Inflammatory macrophage treated with lipopolysaccharide for 4 hours (primary cell): ENCODE measurements around the gene CRELD2.

Source experiments
- DNase-seq: peaks from one replicate; pipeline ENCODE4 v3.0.0-alpha.2; 2020

The CRELD2 gene

GRCh38 chr22:49917974-49918910, at the start of gene CRELD2, which contains the start of gene ALG12:
TSS of gene CRELD2 (plus strand) at chr22:49918634. CDS start at chr22:49918770, 136 bp downstream.
TSS of gene ALG12 (minus strand) at chr22:49918438. CDS start at chr22:49913765, 4,673 bp downstream.
- DNase-seq: peak; percentile 98

DNA sequence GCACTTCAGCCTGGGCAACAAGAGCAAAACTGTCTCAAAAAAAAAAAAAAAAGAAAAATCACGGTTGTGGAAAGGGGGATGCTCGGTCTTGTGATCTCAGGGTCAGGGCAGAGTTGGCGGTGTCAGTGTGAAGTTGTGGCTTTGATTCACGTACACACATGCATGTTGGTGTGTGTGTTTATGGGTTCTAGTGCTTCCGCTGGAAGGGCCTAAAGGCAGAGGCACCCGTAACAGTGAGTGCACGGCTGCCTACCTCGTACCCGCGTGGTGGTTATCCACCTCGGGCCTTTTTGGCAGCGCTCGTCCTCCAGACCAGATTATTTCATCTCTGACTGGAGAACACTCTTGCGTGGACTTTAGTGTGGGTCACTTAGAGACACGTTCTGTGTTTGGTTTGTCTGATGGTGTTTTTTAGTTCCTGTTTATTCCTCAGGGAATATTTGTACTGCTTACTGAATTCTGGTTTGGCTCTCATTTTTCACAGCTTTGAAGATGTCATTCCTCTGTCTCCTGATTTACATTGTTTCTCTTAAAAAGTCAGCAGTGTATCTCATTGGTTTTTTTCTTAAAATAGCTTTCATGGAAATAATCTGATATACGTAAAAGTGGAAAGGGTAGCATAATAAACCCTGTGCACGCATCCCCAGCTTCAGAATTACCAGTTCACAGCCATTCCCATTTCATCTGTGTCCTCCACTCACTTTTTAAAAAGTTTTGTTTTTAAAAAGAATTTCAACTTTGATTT, 49.2 kb upstream of the CRELD2 start:
- DNase-seq: no peak

DNA sequence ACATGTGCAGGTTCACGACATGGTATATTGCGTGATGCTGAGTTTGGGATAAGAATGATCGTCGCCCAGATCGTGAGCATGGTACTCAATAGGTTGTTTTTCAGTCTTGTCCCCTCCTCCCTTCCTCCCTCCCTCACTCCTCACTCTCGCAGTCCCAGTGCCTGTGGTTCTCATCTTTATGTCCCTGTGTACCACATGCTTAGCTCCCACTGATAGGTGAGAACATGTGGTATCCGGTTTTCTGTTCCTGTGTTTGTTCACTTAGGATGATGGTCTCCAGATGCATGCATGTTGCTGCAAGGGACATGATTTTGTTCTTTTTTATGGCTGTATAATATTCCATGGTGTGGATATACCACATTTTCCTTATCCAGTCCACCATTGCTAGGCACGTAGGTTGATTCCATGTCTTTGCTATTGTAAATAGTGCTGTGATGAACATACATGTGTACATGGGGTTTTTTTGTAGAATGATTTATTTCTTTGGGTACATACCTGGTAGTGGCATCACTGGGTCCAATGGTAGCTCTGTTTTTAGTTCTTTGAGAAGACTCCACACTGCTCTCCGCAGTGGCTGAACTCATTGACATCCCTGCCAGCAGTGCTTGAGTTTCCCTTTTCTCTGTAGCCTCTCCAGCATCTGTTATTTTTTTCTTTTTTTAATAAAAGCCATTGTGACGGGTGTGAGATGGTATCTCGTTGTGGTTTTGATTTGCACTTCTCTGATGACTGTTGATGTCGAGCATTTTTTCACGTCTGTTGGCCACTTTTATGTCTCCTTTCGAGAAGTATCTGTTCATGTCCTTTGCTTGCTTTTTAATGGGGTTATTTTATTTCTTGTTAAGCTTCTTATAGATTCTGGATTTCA, 48.4 kb upstream of the CRELD2 start:
- no peak for DNase-seq

GRCh38 chr22:49871482-49871881, 47.0 kb upstream of the CRELD2 start:
- peak; percentile 15 for DNase-seq

DNA sequence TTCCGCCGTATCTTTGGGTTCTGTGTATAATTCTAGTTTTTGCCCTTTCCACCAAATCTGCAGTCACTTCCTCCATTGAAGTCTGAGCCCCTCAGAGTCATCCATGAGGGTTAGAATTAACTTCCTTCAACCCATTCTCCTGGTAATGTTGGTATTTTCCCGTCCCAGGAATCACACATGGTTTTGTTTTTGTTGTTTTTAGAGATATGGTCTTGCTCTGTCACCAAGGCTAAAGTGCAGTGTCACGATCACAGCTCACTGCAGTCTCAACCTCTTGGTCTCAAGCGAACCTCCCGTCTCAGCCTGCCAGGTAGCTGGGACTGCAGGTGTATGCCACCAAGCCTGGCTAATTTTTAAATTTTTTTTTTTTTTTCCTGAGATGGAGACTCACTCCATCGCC, 46.1 kb upstream of the CRELD2 start:
- DNase-seq: no peak

DNA sequence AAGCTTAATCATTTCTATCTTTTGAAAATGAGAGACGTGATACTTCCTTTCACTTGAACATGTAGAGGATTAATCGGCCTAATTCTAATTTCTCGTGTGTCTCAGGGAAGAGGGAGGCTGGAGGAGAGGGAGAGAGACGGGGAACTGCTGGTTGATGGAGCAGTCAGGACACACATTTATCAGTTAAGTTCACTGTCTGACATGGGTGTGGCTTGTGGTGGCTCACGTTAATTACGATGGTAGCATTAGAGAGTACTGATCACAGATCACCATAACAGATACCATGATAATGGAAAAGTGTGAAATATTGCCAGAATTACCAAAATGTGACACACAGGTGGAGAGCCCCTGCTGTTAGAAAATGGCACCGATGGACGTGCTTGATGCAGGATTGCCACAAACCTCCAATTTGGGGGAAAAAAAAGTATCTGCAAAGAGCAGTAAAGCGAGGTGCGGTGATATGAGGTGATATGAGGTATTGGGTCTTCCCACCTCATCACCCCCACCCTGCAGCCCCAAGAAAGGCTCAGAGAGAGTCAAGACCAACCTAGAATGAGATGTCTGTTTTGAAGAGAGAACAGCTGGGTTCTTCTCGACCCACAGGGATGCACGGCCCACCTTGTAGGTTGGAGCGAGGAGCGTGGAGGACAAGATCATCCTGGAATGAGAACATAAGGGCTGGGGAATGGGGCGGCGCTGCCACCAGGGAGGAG, 45.0 kb upstream of the CRELD2 start:
- DNase-seq: no peak

DNA sequence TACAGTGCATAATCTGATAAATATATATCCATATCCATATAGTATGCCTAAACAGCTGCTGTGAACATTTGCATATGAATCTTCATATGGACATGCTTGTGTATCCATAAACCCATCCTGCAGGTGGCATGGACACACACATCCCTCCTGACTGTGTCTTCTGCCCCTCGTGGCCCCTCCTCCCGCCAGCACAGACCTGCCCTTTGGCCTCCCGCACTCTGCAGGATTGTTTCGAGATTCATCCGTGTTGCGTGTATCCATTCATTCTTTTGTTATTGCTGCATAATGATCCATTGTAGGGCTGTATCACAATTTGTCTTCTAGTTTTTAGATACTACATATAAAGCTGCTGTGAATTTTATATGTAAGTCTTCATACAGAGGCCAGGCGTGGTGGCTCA, 40.8 kb upstream of the CRELD2 start:
- no peak for DNase-seq

DNA sequence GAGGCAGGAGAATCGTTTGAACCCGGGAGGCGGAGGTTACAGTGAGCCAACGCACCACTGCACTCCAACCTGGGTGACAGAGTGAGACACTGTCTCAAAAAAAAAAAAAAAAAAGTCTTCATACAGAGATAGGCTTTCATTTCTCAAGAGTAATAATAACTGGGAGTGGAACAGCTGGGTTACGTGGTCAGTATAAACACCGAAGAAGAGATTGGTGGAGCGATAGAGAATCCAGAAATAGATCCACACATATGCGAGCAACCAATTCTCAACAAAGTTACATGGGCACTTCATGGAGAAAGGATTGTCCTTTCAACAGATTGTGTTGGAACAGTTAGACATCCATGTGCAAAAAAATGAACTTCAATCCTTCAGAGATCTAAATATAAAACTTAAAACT, 40.2 kb upstream of the CRELD2 start:
- no peak for DNase-seq

- no peak for DNase-seq
Measured at GRCh38 chr22:49879871-49880270, 38.6 kb upstream of the CRELD2 start.

DNA sequence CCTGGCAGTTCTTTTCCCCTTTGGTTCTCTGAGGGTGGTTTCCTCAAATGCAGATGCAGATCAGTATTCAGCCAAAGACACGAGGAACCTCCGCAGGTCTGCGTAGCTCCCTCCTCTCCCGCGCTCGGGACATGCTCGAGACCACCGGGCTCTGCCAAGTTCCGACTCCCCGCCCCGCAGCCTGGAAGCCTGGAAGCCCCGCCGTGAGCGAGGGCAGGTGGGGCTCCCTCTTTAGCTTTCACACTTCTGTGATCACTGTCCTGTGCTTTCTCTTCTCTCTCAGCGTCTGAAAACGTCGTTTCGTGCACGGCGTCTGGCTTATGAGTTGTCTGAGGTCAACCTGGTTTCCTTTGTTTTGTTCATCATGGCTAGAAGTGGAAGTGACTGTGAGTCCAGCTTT, 38.2 kb upstream of the CRELD2 start:
- DNase-seq: no peak

DNA sequence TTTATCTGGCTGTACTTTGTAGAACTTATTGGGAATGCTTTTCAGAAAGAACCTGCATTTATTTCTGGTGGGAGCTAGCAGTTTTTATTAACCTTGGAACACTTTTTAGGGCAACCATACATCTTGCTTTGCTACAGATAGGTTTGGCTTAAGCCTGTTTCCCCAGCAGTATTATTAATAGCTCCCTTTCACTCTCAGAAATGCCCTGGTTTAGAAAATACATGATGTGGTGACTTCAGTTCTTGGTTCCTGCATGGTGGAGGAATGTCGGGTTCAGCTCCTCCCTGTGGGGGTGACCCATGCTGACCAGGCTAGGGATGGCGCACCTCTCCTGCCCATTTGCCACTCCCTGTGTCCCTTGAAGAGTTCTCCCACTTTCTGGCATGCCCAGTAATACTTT, 36.6 kb upstream of the CRELD2 start:
- no peak for DNase-seq

- no peak for DNase-seq
Measured at GRCh38 chr22:49882519-49883293, 35.7 kb upstream of the CRELD2 start.

DNA sequence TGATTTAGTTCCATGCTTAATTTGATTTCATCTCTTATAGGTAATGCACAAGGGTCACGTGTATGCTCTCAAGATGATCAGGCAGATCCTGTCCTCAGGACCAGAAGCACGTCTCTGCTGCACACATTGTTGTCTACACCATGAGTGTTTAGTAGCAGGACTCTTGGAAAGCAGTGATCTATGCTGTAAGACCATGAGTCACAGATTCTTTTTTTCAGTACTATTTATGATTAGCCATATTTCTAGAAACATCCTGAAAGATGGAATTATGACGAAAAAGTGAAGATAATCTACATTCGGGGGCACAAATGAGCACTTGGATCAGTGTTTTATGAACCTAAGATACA, 35.2 kb upstream of the CRELD2 start:
- no peak for DNase-seq

DNA sequence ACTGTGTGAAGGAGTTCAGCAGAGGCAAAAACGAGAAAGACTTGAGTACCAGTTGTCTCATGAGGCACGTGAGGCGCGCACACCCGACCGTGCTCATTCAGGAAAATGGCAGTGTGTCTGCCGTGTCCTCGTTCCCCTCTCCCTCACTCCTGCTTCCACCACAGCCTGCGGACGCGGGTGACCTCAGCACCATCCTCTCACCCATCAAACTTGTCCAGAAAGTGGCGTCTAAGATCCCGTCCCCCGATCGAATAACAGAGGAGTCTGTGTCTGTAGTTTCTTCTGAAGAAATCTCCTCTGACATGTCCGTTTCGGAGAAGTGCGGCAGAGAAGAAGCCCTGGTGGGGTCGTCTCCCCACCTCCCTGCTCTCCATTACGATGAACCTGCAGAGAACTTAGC, 34.4 kb upstream of the CRELD2 start:
- DNase-seq: no peak

DNA sequence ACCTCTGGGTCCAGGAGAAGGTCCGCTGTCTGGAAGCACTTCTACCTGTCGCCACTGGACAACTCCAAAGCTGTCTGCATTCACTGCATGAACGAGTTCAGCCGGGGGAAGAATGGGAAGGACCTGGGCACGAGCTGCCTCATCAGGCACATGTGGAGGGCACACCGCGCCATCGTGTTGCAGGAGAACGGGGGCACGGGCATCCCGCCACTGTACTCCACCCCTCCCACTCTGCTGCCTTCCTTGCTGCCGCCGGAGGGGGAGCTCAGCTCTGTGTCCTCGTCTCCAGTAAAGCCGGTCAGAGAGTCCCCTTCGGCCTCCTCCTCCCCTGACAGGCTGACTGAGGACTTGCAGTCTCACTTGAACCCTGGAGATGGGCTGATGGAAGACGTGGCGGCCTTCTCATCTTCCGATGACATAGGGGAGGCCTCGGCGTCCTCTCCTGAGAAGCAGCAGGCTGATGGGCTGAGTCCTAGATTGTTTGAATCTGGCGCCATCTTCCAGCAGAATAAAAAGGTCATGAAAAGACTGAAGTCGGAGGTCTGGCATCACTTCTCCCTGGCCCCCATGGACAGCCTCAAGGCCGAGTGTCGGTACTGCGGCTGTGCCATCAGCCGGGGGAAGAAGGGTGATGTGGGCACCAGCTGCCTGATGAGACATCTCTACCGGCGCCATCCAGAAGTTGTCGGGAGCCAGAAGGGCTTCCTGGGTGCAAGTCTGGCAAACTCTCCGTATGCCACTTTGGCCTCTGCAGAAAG, 33.8 kb upstream of the CRELD2 start:
- no peak for DNase-seq

DNA sequence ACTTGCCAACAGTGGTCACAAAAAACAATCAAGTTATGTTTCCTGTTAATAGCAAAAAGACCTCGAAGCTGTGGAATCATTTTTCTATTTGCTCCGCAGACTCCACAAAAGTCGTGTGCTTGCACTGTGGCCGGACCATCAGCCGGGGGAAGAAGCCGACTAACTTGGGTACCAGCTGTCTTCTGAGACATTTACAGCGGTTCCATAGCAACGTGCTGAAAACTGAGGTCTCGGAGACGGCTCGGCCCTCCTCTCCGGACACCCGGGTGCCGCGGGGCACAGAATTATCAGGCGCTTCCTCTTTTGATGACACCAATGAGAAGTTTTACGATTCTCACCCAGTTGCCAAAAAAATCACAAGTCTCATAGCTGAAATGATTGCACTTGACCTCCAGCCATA, 33.2 kb upstream of the CRELD2 start:
- no peak for DNase-seq

DNA sequence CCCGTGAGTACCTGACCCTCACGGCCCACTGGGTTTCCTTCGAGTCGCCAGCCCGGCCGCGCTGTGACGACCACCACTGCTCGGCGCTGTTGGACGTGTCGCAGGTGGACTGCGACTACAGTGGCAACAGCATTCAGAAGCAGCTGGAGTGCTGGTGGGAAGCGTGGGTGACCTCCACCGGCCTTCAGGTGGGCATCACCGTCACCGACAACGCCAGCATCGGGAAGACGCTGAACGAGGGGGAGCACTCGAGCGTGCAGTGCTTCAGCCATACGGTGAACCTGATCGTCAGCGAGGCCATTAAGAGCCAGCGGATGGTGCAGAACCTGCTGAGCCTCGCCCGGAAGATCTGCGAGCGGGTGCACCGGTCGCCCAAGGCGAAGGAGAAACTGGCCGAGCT, 32.6 kb upstream of the CRELD2 start:
- DNase-seq: no peak

DNA sequence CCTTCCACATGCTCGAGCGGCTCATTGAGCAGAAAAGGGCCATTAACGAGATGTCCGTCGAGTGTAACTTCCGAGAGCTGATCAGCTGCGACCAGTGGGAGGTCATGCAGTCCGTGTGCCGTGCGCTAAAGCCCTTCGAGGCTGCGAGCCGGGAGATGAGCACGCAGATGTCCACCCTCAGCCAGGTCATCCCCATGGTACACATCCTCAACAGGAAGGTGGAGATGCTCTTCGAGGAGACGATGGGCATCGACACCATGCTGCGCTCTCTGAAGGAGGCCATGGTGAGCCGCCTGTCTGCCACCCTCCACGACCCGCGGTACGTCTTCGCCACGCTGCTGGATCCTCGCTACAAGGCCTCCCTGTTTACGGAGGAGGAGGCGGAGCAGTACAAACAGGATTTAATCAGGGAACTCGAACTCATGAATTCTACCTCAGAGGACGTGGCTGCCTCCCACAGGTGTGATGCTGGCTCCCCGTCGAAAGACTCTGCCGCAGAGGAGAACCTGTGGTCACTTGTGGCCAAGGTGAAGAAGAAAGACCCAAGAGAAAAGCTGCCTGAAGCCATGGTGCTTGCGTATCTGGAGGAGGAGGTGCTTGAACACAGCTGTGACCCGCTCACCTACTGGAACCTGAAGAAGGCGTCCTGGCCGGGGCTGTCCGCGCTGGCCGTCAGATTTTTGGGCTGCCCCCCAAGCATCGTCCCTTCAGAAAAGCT, 31.9 kb upstream of the CRELD2 start:
- DNase-seq: no peak

DNA sequence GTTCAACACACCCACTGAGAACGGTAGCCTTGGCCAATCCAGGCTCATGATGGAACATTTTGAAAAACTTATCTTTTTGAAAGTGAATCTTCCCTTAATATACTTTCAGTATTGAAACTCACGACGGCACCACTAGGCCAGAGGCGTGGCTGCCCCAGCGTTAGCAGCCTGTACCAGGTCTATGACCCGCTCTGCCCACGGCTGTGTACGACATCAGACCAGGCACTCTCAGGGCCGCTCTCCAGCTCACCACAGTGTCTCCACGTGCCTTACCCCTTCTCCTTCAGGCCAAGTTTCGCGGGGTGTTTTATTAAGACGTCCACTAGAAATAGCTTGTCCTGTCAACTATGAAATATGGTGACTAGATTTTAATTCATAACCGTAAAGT, 31.4 kb upstream of the CRELD2 start:
- DNase-seq: no peak

DNA sequence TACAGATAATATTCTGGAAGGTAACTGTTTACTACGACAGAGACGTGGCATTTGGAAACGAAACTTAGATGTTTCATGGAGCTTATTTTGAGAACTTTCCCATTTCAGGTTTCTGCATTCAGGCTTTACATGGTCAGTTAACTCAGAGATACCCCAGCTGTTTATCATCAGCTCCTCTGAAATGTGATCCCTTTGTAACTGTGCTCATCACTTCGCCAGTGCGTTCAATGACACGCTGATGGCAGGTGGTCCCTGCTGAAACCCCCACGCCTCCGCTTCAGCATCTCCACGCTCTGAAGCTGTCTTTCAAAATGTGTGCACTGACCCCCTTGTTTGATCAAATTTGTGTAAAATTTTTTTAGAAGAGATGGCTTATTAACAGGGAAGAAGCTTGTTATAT, 30.7 kb upstream of the CRELD2 start:
- DNase-seq: no peak
